ENCODE results near the gene MITF. TPM values are rescaled to one million over a fixed set of nuclear protein-coding genes. Genes with fewer than 3 reads are reported as not detected.

Gene MITF
- total RNA-seq, 1 donor from 2014 or later: 6.0 TPM

GRCh38 chr3:69825446-69825845, 86.2 kb downstream of the MITF start:
- DNase-seq (ENCODE audit: low read depth) (no peak), FAIRE-seq (no peak)
- H3K27ac Mint-ChIP-seq (ENCODE audit: unreplicated experiment): no peak overlapping the region
- no peak overlapping the region for H3K4me2 ChIP-seq (ENCODE audit: low read length)
- H3K36me3 Mint-ChIP-seq (ENCODE audit: low read depth, unreplicated experiment): no peaks in the 10 kb centered on the region
- H3K27me3 Mint-ChIP-seq (ENCODE audit: low read depth, unreplicated experiment): no peaks in the 10 kb centered on the region
- TF ChIP-seq CTCF (IDR thresholded peaks at IDR 0.05; ENCODE audit: insufficient read depth, low read depth, low read length): no peak
- no peak for TF ChIP-seq EZH2 (IDR thresholded peaks at IDR 0.05; ENCODE audit: insufficient read depth, low read length)
- peaks cover 29% of the 10 kb centered on the region for H3K4me1 Mint-ChIP-seq (ENCODE audit: low read depth, unreplicated experiment)
- no peak overlapping the region for H3K4me3 Mint-ChIP-seq (ENCODE audit: unreplicated experiment)
- H4K20me1 ChIP-seq (ENCODE audit: insufficient read depth, low read length): no peaks in the 10 kb centered on the region
- H3K79me2 ChIP-seq (ENCODE audit: insufficient read depth, low read length): no peaks in the 10 kb centered on the region
- H3K4me1 ChIP-seq (ENCODE audit: insufficient read depth, low read length): no peaks in the 10 kb centered on the region
- no peak overlapping the region for H3K27ac ChIP-seq (ENCODE audit: low read depth, low read length)
- no peaks in the 10 kb centered on the region for H3K9me3 Mint-ChIP-seq (ENCODE audit: unreplicated experiment)
- H3K9ac ChIP-seq (ENCODE audit: low read length): no peak overlapping the region
- no peaks in the 10 kb centered on the region for H3K9me3 ChIP-seq (ENCODE audit: insufficient read depth, low read depth, low read length)
- no peaks in the 10 kb centered on the region for H3K36me3 ChIP-seq (ENCODE audit: insufficient read depth, low read length)
- H3K27me3 ChIP-seq (ENCODE audit: insufficient read depth, low read length): no peaks in the 10 kb centered on the region
- no peak overlapping the region for H2AFZ ChIP-seq (ENCODE audit: low read depth, low read length)
- H3K4me3 ChIP-seq (ENCODE audit: insufficient read depth, low read depth, low read length): no peak overlapping the region

GRCh38 chr3:69827127-69827526, 87.9 kb downstream of the MITF start:
- Mint-ChIP-seq H3K4me3 (ENCODE audit: unreplicated experiment) (no peak overlapping the region), H3K27ac (ENCODE audit: unreplicated experiment) (no peak overlapping the region), H3K9me3 (ENCODE audit: unreplicated experiment) (peaks cover 2% of the 10 kb centered on the region), H3K27me3 (ENCODE audit: low read depth, unreplicated experiment) (no peaks in the 10 kb centered on the region), H3K36me3 (ENCODE audit: low read depth, unreplicated experiment) (no peaks in the 10 kb centered on the region), H3K4me1 (ENCODE audit: low read depth, unreplicated experiment) (peaks cover 14% of the 10 kb centered on the region)
- DNase-seq (ENCODE audit: low read depth) (no peak), FAIRE-seq (no peak)
- Histone ChIP-seq H3K4me2 (ENCODE audit: low read length) (no peak overlapping the region), H3K9ac (ENCODE audit: low read length) (no peak overlapping the region), H3K4me1 (ENCODE audit: insufficient read depth, low read length) (no peaks in the 10 kb centered on the region), H2AFZ (ENCODE audit: low read depth, low read length) (no peak overlapping the region), H3K9me3 (ENCODE audit: insufficient read depth, low read depth, low read length) (no peaks in the 10 kb centered on the region), H3K36me3 (ENCODE audit: insufficient read depth, low read length) (no peaks in the 10 kb centered on the region), H3K4me3 (ENCODE audit: insufficient read depth, low read depth, low read length) (no peak overlapping the region), H3K27me3 (ENCODE audit: insufficient read depth, low read length) (no peaks in the 10 kb centered on the region), H4K20me1 (ENCODE audit: insufficient read depth, low read length) (no peaks in the 10 kb centered on the region), H3K27ac (ENCODE audit: low read depth, low read length) (no peak overlapping the region), H3K79me2 (ENCODE audit: insufficient read depth, low read length) (no peaks in the 10 kb centered on the region)
- TF ChIP-seq EZH2 (IDR thresholded peaks at IDR 0.05; ENCODE audit: insufficient read depth, low read length) (no peak), CTCF (IDR thresholded peaks at IDR 0.05; ENCODE audit: insufficient read depth, low read depth, low read length) (no peak)

GRCh38 chr3:69828817-69829216, 89.6 kb downstream of the MITF start:
- no peak for FAIRE-seq

More at GRCh38 chr3:69828817-69829216, 89.6 kb downstream of the MITF start:
- no peak for TF ChIP-seq EZH2 (IDR thresholded peaks at IDR 0.05; ENCODE audit: insufficient read depth, low read length)
- TF ChIP-seq CTCF (IDR thresholded peaks at IDR 0.05; ENCODE audit: insufficient read depth, low read depth, low read length): no peak
- Histone ChIP-seq H3K9me3 (ENCODE audit: insufficient read depth, low read depth, low read length) (no peaks in the 10 kb centered on the region), H4K20me1 (ENCODE audit: insufficient read depth, low read length) (no peaks in the 10 kb centered on the region), H3K4me1 (ENCODE audit: insufficient read depth, low read length) (no peaks in the 10 kb centered on the region), H2AFZ (ENCODE audit: low read depth, low read length) (no peak overlapping the region), H3K79me2 (ENCODE audit: insufficient read depth, low read length) (no peaks in the 10 kb centered on the region), H3K27me3 (ENCODE audit: insufficient read depth, low read length) (no peaks in the 10 kb centered on the region), H3K4me3 (ENCODE audit: insufficient read depth, low read depth, low read length) (no peak overlapping the region), H3K4me2 (ENCODE audit: low read length) (no peak overlapping the region), H3K9ac (ENCODE audit: low read length) (no peak overlapping the region), H3K27ac (ENCODE audit: low read depth, low read length) (no peak overlapping the region), H3K36me3 (ENCODE audit: insufficient read depth, low read length) (no peaks in the 10 kb centered on the region)
- no peaks in the 10 kb centered on the region for H3K27me3 Mint-ChIP-seq (ENCODE audit: low read depth, unreplicated experiment)
- H3K27ac Mint-ChIP-seq (ENCODE audit: unreplicated experiment): no peak overlapping the region
- H3K4me1 Mint-ChIP-seq (ENCODE audit: low read depth, unreplicated experiment): peaks cover 6% of the 10 kb centered on the region
- H3K9me3 Mint-ChIP-seq (ENCODE audit: unreplicated experiment): peaks cover 2% of the 10 kb centered on the region
- H3K4me3 Mint-ChIP-seq (ENCODE audit: unreplicated experiment): no peak overlapping the region
- no peaks in the 10 kb centered on the region for H3K36me3 Mint-ChIP-seq (ENCODE audit: low read depth, unreplicated experiment)
- no peak for DNase-seq (ENCODE audit: low read depth)
